ENCODE data around the gene AGPAT2.
A peak's percentile ranks its signal among the peaks of the same experiment; 100 is the strongest.

The AGPAT2 gene

DNA sequence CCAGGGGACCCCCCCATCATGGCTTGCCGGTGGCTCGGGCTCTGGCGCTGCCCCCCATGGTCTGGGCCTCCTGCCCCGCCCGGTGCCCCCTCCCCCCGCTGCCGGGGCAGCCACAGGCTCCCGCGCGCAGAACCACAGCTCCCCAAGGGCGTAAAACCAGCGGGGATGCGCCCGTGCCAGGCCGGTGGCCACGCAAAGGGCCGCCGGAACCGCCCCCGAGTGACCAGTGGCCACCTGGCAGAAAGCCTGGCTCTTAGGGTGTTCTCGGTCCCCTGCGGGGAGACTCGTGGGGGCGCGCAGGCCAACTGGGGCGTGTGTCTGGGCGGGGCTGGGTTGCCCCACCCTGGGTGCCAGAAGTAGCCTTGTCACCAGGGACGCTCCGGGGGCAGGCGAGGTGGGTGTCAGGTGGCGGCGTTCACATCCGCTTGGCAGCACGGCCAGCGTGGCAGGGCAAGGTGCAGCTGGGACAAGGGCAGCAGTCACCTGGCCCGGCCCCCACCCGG is 515 bp upstream of the AGPAT2 start:
- DNase-seq: no peak

DNA sequence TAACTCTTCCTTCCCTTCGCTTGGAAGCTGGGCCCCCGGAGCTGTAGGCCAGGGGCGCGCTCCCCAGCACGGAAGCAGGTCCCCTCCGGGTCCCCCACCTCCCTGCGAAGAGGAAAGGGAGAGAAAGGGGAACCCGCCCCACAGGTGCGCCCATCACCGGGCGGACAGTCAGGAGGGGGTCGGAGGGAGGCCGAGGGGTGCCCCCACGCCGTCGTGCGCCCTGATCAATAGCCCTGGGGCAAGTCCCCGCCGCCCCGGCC is 793 bp downstream of the AGPAT2 start:
- DNase-seq: no peak

- no peak for DNase-seq
Measured at GRCh38 chr9:136685790-136686533, 1.3 kb downstream of the AGPAT2 start.

GRCh38 chr9:136685216-136685615 is 2.0 kb downstream of the AGPAT2 start:
- DNase-seq: no peak

DNA sequence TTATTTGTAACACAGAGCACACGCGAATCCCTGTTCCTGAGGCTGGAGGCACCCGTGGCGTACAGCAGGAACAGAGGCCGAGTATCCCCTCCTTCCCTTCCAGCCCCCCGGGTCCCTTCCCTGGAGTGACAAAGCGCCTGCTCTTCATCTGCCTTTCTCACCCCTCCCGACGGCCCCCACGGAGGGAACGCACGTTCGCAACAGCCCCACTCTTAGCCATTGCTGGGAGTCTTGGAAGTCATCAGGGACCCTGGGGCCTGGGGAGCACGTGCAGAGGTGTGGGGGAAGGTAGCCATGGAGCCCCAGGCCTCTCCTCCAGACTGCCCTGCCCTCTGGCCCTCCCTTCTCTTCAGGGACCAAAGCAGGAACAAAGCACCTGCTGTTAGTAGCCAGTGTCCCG is 2.5 kb downstream of the AGPAT2 start:
- no peak for DNase-seq

DNA sequence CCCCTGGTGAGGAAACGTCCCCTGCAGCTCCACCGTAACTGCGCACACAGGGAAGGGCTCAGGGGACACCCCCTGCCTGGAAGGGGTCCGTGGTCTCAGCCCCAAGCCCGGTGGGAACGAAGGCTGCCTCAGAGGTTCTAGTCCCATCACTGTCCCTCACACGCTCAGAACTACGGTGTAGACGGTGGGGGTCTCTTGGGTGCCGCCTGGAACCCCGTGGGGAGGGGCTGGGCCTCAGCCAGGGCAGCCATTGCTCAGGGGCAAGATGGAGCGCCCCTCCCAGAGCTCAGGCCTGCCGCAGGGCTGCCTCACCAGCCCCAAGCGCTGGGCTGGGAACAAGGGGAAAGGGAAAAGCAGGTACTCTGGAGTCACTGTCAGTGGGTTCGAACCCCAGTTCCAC is 2.9 kb downstream of the AGPAT2 start:
- no peak for DNase-seq

GRCh38 chr9:136683755-136684154 is 3.5 kb downstream of the AGPAT2 start:
- no peak for DNase-seq

DNA sequence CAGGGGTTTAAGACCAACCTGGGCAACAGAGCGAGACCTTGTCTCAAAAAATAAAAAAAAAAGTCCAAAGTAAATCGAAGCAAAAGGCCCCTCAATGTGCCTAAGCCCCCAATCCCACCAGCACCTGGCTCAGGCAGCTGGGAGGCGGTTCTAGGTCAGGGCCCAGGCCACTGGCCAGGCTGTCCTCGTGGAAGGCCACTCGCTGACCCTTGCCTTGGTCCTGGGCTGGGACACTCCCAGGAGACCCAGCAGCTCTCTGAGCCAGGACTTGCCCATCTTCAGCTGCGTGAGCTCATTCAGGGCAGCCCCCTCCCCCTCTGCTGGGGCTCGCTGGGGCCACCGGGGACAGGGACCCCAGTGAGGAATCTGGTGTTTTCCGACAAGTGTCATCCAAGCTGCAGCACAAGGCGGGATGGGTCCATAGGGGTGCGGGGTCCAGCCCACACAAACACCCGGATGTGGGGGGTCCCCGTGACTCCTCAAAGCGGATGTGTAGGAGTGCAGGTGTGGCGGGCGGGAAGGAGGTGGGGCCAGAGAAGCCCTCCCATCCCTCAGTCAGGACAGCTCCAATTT is 4.0 kb downstream of the AGPAT2 start:
- no peak for DNase-seq

DNA sequence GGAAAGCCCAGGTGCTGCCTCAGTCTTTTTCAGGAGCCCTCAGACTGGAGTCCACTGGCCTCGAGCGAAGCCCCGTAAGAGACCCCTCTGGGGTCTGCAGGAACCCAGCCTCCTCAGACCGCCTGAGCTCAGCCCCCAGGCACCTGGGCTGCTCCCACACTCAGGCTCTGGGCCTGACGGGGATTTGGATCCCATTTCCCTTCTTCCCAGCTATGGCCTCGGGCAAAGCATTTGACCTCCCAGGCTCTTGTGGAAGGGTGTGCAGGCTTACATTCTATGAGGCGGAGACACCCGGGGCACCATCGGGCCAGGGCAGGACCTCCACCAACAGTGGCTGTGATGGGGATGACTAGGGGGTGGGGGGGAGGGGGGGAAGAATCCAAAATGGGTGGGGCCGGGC is 4.5 kb downstream of the AGPAT2 start:
- no peak for DNase-seq

DNA sequence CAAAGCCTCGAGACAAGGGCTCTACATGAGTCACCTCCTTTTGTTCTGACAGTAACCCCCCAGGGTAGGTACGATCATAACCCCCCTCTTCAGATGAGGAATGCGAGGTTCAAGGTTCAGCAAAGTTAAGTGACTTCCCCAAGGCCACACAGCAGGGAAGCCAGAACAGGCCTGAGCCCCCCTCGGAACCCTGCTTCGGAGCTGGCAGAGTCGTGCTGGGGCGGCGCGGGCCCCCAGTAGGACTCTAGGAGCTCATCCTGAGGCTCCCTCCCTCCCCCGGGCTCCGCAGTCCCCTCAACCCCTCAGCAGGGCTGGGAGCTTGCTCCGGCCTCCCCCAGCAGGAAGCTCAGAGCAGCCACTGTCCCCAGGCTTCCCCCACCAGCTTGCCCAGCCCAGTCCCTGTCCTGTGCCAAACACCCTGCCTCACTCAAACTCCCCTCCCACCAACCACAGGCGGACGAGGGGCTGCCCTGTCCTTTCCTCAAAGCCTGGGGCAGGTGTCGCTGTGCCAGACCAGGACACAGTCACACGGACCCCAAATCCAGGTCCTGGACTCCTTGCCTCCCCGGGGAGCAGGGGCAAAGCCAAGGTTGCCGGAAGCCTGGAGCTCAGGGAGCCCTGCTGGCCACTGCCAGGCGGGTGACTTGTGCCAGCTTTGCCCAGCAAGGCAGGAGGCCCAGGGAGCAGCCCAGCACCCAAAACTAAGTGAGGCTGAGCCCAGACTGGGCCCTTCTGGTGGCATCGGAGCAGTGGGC is 5.1 kb downstream of the AGPAT2 start:
- DNase-seq: no peak

- no peak for DNase-seq
Measured at GRCh38 chr9:136681029-136681428, 6.2 kb downstream of the AGPAT2 start.

GRCh38 chr9:136679431-136679941 is 7.8 kb downstream of the AGPAT2 start:
- DNase-seq: peak in 1 of 2 donors; percentile 49

DNA sequence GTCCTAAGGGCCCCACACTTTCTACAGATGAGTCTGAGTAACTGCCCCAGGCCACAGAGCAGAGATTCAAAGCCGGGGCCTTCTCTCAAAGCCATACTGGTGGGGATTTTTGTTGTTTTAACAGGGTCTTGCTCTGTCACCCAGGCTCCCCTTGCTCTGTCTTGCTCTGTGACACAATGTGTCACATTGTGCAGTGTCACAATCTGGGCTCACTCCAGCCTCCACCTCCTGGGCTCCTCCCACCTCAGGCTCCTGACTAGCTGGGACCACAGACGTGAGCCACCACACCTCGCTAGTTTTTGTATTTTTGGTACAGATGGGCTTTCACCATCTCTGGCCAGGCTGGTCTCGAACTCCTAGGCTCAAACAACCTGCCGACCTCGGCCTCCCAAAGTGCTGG is 8.6 kb downstream of the AGPAT2 start:
- peak in 1 of 2 donors; percentile 22 for DNase-seq

DNA sequence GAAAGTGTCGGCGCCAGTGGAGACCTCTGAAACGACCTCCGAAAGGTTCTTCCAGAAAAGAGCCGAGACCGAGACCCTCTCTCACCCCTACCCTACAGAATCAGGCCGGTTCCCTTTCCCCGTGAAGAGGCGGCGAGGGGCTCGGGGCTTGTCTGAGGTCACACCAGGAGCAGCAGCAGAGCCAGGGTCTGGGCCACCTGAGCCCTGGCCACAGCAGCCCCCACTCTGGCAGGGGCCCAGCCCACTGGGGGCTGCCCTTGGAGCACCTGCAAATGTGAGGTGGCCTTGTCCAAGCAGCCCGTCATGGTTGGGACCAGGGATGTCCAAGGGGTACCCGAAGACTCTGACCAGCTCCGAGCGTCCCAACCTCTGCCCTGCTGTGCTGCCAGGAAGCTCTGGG is 9.2 kb downstream of the AGPAT2 start:
- no peak for DNase-seq

DNA sequence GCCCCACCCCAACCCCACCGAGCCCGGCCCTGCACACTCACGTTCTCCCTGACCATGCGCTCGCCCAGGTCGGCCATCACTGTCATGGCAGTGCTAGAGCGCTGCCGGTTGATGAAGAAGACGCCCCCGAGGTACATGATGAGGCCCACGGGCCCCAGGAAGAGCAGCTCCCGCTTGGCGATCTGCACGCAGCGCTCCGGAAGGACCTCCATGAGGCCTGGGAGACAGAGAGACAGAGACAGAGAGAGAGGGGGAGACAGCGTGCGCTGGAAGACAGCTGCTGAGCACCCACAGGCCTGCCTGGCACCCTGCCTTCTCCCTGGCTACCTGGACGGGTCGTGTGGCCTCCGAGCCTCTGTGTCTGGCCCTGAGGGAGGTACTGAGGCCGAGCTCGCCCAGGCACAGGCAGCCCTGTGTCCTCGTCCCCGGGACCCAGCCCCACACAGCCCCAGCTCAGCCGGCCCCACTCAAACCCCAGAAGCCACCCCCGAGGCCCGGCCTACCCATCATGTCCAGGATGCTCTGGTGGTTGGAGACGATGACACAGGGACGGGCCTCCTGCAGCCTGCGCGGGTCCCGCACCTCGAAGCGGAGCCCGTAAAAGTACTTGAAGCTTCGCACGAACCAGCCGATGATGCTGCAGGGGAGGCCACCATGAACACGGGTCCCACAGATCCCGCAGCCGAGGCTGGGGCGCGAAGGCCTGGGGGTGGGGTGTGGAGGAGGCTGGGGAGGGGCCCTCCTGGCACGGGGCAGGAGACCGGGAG is 10.2 kb downstream of the AGPAT2 start:
- DNase-seq: no peak

DNA sequence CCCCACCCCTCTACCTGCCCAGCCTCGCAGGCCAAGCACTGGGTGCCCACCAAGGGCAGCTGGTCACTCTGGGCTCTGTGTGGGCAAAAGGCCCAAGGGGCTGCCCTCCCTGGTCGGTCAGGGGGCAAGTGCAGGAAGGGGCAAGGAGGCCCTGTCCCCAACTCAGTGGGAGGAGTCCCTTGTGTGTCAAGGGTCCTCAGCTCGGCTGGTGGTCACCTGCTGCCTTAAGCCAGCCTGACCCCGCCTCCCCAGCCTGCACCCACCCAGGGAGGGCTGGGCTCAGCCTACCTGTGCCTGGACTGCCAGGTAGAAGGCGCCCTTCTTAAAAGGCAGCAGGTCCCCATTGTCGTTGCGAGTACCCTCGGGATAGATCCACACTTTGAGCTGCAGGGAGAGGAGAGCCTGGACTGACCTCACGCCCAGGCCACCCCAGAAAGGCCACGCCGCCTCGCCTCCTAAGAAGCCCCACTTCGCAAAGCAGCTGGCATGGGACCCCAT is 10.9 kb downstream of the AGPAT2 start:
- no peak for DNase-seq

DNA sequence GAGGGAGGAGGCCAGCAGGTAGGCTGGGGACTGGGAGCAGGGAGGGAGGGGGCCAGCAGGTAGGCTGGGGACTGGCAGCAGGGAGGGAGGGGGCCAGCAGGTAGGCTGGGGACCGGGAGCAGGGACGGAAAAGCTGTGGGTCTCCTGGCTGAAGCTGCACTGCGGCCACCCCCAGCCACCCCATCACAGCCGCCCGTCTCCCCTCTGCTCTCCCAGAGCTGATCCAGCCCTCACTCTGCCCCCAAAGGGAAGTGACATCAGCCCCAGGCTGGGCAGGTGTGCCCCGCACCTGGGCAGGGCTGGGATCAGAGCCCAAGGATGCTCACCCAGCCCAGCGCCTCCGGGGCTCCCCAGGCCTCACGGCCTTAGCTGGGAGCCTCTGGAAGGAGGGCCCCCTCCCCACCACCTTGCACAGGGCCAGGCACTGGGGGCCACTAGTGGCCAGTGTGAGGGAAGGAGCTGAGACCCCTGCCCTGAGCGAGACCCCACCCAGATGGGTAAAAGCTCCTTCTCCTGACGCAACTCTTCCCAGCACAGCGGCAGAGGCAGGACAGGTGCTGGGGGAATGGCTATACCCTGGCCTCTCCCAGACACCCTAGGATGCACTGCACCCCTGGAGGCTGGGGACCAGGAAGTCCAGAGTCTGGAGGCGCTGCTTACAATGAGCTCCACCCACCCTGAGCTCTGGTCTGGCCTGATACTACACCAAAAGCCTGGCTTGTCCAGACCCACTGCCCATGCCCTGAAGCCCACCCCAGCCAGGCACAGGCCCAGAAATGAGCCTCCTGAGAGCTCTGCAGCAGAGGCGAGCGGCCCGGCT is 11.6 kb downstream of the AGPAT2 start:
- no peak for DNase-seq

GRCh38 chr9:136674786-136675349 is 12.4 kb downstream of the AGPAT2 start:
- no peak for DNase-seq

GRCh38 chr9:136673975-136674785 is 13.1 kb downstream of the AGPAT2 start:
- DNase-seq: no peak

DNA sequence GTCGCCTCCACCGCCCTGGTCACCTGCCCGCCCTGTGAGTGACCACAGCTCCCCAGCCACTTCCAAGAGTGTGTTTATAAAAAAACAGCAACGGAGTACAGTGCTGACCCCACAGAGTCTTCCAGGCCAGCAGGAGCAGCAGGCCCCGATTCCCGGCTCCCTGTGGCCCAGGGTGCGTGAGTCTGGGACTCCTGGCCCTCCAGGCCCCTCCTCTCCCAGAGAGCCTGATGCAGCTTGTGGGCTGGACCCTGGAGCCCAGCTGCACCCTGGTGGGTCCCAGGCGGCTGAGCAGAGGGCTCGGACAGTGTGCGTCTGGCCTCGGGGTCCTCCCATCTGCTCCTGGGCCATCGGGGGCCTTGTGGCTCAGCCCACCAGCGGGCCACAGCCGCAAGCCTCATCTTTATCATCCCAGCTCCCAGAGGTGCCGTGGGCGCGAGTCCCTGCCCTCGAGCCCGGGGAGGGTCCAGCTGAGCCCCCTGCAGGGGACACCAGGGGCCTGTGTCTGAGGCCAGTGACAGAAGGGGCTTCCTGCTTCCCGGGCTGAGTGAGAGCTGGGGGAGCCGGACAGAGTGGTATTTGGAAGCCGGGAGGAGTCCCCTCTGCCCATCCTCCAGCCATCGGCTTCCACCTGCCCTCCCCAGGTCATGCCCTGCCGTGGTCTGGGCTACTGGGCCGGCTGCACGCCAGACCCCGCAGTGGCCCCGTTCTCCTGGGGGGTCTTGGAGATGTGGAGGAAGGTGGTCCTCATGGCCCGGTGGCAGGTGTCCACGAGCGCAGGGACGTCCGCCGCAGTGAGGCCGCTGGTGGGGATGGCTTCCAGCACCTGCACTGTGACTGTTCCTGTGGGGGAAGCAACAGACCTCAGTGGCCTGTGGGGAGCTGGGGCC is 13.9 kb downstream of the AGPAT2 start:
- no peak for DNase-seq
